ENCODE measurements around the gene STX18. TPM values are rescaled to one million over a fixed set of nuclear protein-coding genes. Genes with fewer than 3 reads are reported as not detected.

The STX18 gene
- total RNA-seq, 6 donors from 2014 or later, result 23.7 to 48.1 (median 29.2) TPM

GRCh38 chr4:4488405-4489404, 53.1 kb downstream of the STX18 start:
- Histone ChIP-seq H3K4me1 (peaks cover 5 to 8% (median 7%) of the 10 kb centered on the region in 4 donors), H3K27me3 (no peaks in the 10 kb centered on the region), H3K4me3 (no peak overlapping the region), H3K9me3 (no peaks in the 10 kb centered on the region), H3K36me3 (no peaks in the 10 kb centered on the region), H3K27ac (no peak overlapping the region)
- TF ChIP-seq POLR2AphosphoS5 (IDR thresholded peaks at IDR 0.05) (no peak), CTCF (IDR thresholded peaks at IDR 0.05) (peak; percentile 57 to 84 (median 78))
- DNase-seq (peak in 1 of 2 donors; percentile 37), ATAC-seq (ENCODE audit: low FRiP score in 2 of 2) (peak; percentile 77 to 92)
- WGBS, 2 donors, result 39 to 44% methylated on average over 6 of the region's 6 CpGs

- Histone ChIP-seq H3K27me3 (no peaks in the 10 kb centered on the region), H3K9me3 (no peaks in the 10 kb centered on the region), H3K4me3 (no peak overlapping the region), H3K27ac (no peak overlapping the region), H3K36me3 (no peaks in the 10 kb centered on the region), H3K4me1 (peaks cover 0 to 2% (median 0%) of the 10 kb centered on the region in 4 donors)
- no peak for DNase-seq
- no peak for TF ChIP-seq POLR2A (IDR thresholded peaks at IDR 0.05)
- no peak for TF ChIP-seq POLR2AphosphoS5 (IDR thresholded peaks at IDR 0.05)
- TF ChIP-seq CTCF (IDR thresholded peaks at IDR 0.05), result no peak
- TF ChIP-seq EP300 (IDR thresholded peaks at IDR 0.05), result no peak
- ATAC-seq (ENCODE audit: low FRiP score in 2 of 2), result no peak
- WGBS, 2 donors, result 56 to 59% methylated on average over 3 of the region's 3 CpGs
Measured at GRCh38 chr4:4486969-4487368, 54.9 kb downstream of the STX18 start.

GRCh38 chr4:4485806-4486205, 56.0 kb downstream of the STX18 start:
- Histone ChIP-seq H3K9me3 (no peaks in the 10 kb centered on the region), H3K27ac (no peak overlapping the region), H3K4me3 (no peak overlapping the region), H3K36me3 (no peaks in the 10 kb centered on the region), H3K4me1 (no peaks in the 10 kb centered on the region), H3K27me3 (no peaks in the 10 kb centered on the region)
- ATAC-seq (ENCODE audit: low FRiP score in 2 of 2) (no peak), DNase-seq (peak in 1 of 2 donors; percentile 24)
- TF ChIP-seq EP300 (IDR thresholded peaks at IDR 0.05) (no peak), CTCF (IDR thresholded peaks at IDR 0.05) (no peak), POLR2A (IDR thresholded peaks at IDR 0.05) (no peak), POLR2AphosphoS5 (IDR thresholded peaks at IDR 0.05) (no peak)
- WGBS, 2 donors, result 91 to 93% methylated on average over 10 of the region's 10 CpGs

- no peaks in the 10 kb centered on the region for H3K27me3 ChIP-seq
- no peaks in the 10 kb centered on the region for H3K4me1 ChIP-seq
- no peak overlapping the region for H3K27ac ChIP-seq
- no peaks in the 10 kb centered on the region for H3K36me3 ChIP-seq
- no peaks in the 10 kb centered on the region for H3K9me3 ChIP-seq
- DNase-seq, result no peak
- H3K4me3 ChIP-seq, result no peak overlapping the region
- no peak for ATAC-seq (ENCODE audit: low FRiP score in 2 of 2)
- 88 to 93% methylated on average over 3 of the region's 3 CpGs for WGBS, 2 donors
- TF ChIP-seq POLR2AphosphoS5 (IDR thresholded peaks at IDR 0.05) (no peak), EP300 (IDR thresholded peaks at IDR 0.05) (no peak), CTCF (IDR thresholded peaks at IDR 0.05) (no peak), POLR2A (IDR thresholded peaks at IDR 0.05) (no peak)
Measured at GRCh38 chr4:4481399-4481994, 60.4 kb downstream of the STX18 start.
